NCI-H446 (cell line): ENCODE results near the gene INTS1.
"Not testable (repeated sequence)": the region's sequence is repeated elsewhere in the genome, so short reads cannot be mapped to it uniquely, and the experiment has no call there.

Experiments used
- DNase-seq, 2 experiments: peaks; one replicate each; lab custom pipeline; 2025; lab: John Stamatoyannopoulos, UW

The INTS1 gene

GRCh38 chr7:1447112-1447511, 57.1 kb downstream of the INTS1 start:
- DNase-seq, result no peak

GRCh38 chr7:1446620-1447032, 57.6 kb downstream of the INTS1 start:
- DNase-seq, result no peak

DNA sequence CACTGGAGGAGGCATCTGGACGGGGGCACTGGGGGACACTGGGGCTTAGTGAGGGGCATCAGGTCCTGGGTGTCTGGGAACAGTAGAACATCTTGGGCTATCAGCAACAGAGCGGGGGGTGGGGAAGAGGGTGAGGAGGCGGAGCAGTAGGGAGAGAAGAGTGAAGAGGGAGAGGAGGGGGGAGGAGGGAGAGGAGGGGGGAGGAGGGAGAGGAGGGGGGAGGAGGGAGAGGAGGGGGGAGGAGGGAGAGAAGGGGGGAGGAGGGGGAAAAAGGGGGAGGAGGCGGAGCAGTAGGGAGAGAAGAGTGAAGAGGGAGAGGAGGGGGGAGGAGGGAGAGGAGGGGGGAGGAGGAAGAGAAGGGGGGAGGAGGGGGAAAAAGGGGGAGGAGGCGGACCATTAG, 58.2 kb downstream of the INTS1 start:
- not testable (repeated sequence) for DNase-seq

DNA sequence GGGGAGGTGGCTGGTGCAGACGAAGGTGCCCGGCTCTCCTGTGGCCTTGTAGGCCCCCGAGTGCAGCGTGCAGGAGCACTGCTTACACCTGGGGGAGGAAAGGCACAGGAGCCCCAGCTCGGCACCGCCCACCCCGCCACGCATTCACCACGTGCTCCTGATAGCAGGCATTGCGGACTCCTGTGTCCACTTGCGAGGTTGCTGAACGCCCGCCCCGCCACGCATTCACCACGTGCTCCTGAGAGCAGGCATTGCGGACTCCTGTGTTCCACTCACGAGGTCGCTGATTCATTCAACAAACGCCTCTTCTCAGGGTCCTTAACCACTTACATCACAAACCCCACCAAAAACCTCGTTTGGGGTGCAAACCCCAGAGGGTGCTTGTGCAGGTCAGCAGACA, 58.8 kb downstream of the INTS1 start:
- no peak for DNase-seq

GRCh38 chr7:1444925-1445322, 59.3 kb downstream of the INTS1 start:
- DNase-seq, result no peak

DNA sequence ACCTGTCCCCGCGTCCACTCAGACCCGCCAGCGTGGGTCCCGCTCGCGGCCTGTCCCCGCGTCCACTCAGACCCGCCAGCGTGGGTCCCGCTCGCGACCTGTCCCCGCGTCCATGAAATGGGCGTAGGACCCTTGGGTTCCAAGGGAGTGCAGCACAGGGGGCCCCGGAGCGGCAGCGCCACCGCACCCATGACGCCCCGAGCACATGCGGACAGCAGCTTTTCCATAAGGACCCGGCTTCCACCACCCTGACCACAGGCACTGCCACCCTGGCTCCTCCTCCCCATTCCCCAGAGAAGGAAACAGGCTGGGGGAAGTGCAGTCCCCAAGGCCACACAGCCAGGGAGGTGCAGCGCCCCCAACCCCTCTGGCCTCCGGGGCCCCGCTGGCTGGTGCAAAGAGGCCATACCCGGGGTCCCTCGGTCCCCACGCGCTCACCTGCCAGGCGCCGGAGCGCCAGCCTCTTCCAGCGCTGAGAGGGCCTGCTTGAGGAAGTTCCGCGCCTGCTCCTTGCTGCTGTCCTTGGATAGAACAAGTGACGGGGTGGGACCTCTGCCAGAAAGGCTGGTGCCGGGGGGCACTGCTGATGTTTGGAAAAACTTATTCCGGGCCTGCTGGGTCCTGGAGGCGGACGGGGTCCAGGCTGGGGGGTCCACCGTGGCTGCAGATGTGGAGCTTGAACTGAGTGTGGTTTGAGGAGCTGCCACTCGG, 59.8 kb downstream of the INTS1 start:
- no peak for DNase-seq

GRCh38 chr7:1443587-1444200, 60.5 kb downstream of the INTS1 start:
- not testable (repeated sequence) for DNase-seq

DNA sequence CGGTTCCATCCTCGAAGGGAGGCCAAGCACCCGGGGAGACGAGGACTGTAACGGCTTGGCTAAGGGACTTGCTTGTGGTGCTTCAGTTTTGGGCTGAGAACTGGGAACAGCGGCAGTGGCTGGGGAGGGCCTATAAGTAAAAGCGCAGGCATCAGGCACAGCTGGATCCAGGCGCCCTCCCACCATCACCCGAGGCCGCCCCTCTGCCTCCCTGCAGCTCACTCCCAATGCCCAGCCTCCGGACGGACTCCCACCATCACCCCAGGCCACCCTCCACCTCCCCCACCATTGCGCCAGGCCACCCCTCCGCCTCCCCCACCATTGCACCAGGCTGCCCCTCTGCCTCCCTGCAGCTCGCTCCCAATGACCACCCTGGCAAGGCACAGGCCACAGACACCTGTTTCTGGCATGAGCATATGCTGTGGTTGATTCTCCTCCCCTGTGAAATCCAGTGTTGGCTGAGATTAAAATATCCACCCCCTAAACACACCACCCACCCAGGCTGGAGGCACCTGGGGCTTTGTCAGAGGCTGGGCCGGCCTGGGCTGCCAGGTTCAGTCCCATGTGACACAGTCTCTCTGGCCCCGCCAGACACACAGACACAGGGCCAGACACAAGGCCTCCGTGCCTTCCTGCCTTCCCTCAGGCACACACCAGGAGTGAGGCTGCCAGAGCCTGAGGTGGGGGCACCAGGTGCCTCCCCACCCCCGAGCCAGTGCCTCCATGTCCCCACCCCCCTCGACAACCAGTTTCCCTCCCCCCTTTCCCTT, 61.6 kb downstream of the INTS1 start:
- DNase-seq, result no peak

DNA sequence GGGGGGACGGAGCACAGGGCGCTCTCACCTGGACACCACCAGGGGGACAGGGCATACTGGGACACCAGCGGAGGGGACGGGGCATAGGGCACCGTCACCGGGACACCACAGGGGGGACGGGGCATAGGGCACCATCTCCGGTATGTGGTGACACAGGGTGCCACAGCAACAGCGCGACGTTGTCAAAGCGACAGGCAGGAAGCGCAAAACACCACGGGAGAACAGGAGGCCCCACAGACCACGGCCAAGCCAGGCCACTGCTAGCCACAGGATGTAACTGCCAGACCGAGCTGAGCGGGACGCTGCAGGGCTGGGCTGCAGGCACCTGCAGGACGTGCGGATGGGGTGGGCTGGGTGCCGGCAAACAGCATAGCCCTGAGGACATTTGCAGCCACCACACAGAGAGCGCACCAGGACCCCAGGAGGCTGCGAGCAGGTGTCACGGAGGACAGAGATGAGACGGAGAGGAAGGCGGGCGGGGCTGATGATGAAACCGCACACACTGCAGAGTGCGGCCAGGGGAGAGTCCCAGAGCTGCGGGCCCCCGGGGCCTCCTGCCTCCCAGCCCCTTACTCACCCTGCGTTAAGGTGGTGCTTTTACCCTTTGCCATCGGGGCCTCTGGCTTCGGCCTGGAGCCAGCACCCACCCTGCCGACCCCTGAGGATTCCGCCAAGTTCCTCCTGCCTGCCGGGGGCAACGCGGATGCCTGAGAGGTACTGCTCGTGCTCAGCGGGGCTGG, 62.4 kb downstream of the INTS1 start:
- no peak for DNase-seq

DNA sequence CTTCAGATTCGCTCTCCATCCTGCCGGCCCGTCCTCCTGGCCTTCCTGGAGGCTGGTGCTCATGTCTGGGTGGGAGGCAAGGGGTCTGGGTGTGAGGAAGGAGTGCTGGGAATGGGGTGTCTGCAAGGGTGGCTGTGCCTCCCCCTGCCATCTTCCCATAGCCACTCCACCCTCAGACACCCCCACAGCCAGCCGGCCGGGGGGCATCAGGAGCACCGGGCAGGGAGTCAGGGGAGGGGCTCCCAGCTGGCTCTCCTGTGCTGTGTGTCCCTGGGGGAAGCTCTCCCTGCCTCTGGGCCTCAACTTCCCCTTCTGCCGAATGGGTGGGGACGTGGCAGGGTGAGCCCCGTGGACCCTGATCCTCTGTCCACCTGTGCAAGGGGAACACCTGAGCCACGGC, 63.6 kb downstream of the INTS1 start:
- DNase-seq, result no peak

- DNase-seq, result no peak
Observed at GRCh38 chr7:1439373-1440363, 64.5 kb downstream of the INTS1 start.

- DNase-seq, result no peak
Observed at GRCh38 chr7:1438821-1439220, 65.4 kb downstream of the INTS1 start.

GRCh38 chr7:1438208-1438607, 66.0 kb downstream of the INTS1 start:
- no peak for DNase-seq

DNA sequence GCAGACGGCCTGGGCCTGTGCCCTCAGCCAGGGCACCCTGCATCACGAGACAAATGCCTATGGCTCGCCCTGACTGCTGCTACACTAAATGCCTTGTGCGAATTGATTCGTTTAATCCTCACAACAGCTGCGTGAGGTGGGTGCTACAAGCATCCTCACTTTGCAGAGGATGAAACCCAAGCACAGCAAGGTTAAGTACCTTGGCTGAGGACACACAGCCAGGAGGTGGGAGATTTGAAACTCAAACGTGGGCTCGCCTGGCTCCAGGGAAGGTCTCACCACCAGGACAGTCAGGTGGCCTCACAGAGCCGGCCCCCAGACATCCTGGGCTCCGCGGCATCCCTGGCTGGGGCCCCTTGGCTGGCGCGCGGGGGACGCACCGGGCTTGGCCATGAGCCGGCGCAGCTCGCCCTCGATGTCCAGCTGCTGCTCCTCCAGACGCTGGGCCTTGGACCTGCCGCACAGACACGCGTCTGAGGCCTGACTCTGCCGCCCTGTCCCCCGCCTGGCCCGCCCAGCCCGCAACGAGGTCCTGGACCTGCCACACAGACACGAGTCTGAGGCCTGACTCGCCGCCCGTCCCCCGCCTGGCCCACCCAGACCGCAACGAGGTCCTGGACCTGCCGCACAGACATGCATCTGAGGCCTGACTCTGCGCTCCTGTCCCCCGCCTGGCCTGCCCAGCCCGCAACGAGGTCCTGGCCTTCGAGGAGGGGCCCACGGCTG, 66.9 kb downstream of the INTS1 start:
- DNase-seq, result no peak

- DNase-seq, result no peak
Observed at GRCh38 chr7:1436608-1437007, 67.6 kb downstream of the INTS1 start.

DNA sequence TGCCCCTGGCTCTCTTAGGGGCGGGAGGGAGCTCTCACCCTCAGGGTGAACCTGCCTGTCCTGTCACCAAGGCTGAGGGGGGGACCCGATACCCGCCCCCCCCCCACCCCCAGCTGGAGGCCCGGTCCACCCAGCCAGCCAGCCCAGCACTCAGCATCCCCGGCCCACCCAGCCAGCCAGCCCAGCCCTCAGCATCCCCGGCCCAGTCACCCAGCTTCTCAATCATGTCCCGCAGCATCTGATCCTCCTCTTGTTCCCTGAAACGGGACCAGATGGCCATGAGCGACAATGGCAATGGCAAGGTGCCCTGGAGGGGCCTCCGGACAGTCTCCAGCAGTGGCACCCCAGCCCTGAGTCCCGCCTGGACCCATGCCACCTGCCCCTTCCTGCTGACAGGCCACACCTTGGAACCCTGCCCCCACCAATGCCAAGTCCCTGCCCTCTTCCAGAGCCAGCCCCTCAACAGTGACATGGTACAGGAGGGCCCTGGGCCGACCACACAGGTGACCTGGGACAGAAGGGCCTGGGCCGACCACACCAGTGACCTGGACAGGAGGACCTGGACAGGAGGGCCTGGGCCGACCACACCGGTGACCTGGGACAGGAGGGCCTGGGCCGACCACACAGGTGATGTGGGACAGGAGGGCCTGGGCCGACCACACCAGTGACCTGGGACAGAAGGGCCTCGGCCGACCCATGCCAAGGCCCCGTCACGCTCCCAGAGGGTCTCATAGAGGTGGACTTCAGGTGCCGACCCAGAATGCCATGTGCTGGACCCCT, 69.1 kb downstream of the INTS1 start:
- DNase-seq, result no peak

DNA sequence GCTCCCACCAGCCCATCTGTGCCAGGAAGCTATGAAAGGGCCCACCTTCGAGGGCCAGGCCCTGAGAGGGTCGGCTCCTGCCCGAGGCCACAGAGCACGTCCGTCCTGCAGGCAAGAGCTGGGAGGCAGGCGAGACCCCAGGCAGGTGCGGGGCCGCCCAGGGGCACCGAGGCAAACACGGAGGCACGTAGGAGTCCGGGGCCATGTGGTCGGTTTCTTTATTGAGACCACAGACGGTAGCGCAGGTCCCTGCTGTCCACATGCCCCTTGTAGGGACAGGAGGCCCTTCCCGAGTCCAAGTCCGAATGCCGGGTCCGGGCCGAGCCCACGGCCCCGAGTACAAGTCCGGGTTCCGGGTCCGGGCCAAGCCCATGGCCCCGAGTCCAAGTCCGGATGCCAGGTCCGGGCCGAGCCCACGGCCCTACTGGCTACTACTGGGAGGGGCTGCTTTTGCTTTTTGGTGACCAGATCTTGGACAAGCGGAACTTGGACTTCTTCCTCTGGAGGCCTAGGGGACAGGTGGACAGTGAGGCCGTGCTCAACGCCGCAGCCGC, 69.9 kb downstream of the INTS1 start:
- DNase-seq, result no peak

- DNase-seq, result no peak
Observed at GRCh38 chr7:1433128-1433920, 70.9 kb downstream of the INTS1 start.
